Thoracic aorta (tissue), 2 donors: ENCODE results near the gene TMTC2. TPM values are rescaled to one million over a fixed set of nuclear protein-coding genes. Genes with fewer than 3 reads are reported as not detected.

Source experiments
- ATAC-seq: fragments of 150-250 bp; one replicate; pipeline ENCODE4 v1.8.0; 2017; ENCODE audit warnings: low read depth; ENCODE audit not compliant: insufficient number of reproducible peaks, low FRiP score
- DNase-seq: peaks from one replicate; pipeline ENCODE4 v3.0.0-alpha.2; 2020; ENCODE audit warnings: low spot score
- H3K27ac ChIP-seq, 2 donors: fragments of 200-600 bp; sonication (generic); 1 replicate in 1 of 2; 2 replicates in 1 of 2; pipeline ENCODE4 v1.5.1; 2016; ENCODE audit warnings: mild to moderate bottlenecking in 2 of 2, moderate library complexity in 2 of 2
- H3K27me3 ChIP-seq: fragments of 200-600 bp; sonication (generic); replicated peaks from 2 replicates; pipeline ENCODE4 v1.6.0; 2016; ENCODE audit warnings: mild to moderate bottlenecking; ENCODE audit not compliant: insufficient read depth
- H3K36me3 ChIP-seq: fragments of 200-600 bp; sonication (generic); one replicate; pipeline ENCODE4 v1.5.1; 2016
- H3K4me1 ChIP-seq, 2 donors: fragments of 200-600 bp; sonication (generic); 1 replicate in 1 of 2; 2 replicates in 1 of 2; pipeline versions ENCODE4 v1.5.1 to v1.6.0; 2016; ENCODE audit warnings: low read depth in 2 of 2, mild to moderate bottlenecking in 1 of 2; ENCODE audit not compliant: control insufficient read depth in 1 of 2
- H3K4me3 ChIP-seq: fragments of 200-600 bp; sonication (generic); 2 replicates; pipeline ENCODE4 v1.5.1; 2016; ENCODE audit warnings: mild to moderate bottlenecking
- H3K9me3 ChIP-seq: fragments of 200-600 bp; sonication (generic); 2 replicates; pipeline ENCODE4 v1.5.1; 2016
- CTCF ChIP-seq: fragments of 200-600 bp; sonication (generic); IDR thresholded peaks from one replicate; pipeline ENCODE4 v1.5.1; 2019; ENCODE audit warnings: antibody characterized with exemption
- total RNA-seq, 2 donors: library from RNA; depleted of rRNA; stranded (reverse); fragments of >200 nt; gene quantifications; one replicate each; pipeline versions ENCODE4 v1.1.0 to v1.2.3, GENCODE V29; 2016

The TMTC2 gene
- total RNA-seq, 2 donors from 2014 or later, result 2.8 to 8.6 TPM

GRCh38 chr12:82968631-82969367 lies 282.1 kb downstream of the TMTC2 start:
- no peak for DNase-seq
- Histone ChIP-seq H3K4me3 (no peak overlapping the region), H3K36me3 (no peaks in the 10 kb centered on the region), H3K9me3 (no peaks in the 10 kb centered on the region), H3K4me1 (no peaks in the 10 kb centered on the region), H3K27me3 (no peaks in the 10 kb centered on the region), H3K27ac (no peak overlapping the region)
- TF ChIP-seq CTCF, result no peak
- no peak for ATAC-seq

GRCh38 chr12:82970614-82971013 lies 283.9 kb downstream of the TMTC2 start:
- no peaks in the 10 kb centered on the region for H3K9me3 ChIP-seq
- no peak overlapping the region for H3K27ac ChIP-seq
- no peaks in the 10 kb centered on the region for H3K27me3 ChIP-seq
- DNase-seq, result no peak
- no peaks in the 10 kb centered on the region for H3K36me3 ChIP-seq
- no peak overlapping the region for H3K4me3 ChIP-seq
- no peak for ATAC-seq
- no peaks in the 10 kb centered on the region for H3K4me1 ChIP-seq
- no peak for TF ChIP-seq CTCF

GRCh38 chr12:82971584-82971983 lies 284.9 kb downstream of the TMTC2 start:
- no peaks in the 10 kb centered on the region for H3K4me1 ChIP-seq

GRCh38 chr12:82972624-82973023 lies 285.9 kb downstream of the TMTC2 start:
- Histone ChIP-seq H3K36me3 (no peaks in the 10 kb centered on the region), H3K27ac (no peak overlapping the region), H3K27me3 (no peaks in the 10 kb centered on the region), H3K4me3 (no peak overlapping the region), H3K9me3 (no peaks in the 10 kb centered on the region), H3K4me1 (no peaks in the 10 kb centered on the region)
- no peak for DNase-seq
- no peak for TF ChIP-seq CTCF
- no peak for ATAC-seq

More at GRCh38 chr12:82971584-82971983, 284.9 kb downstream of the TMTC2 start:
- no peak for DNase-seq
- H3K36me3 ChIP-seq, result no peaks in the 10 kb centered on the region
- no peak overlapping the region for H3K4me3 ChIP-seq
- H3K27ac ChIP-seq, result no peak overlapping the region
- ATAC-seq, result no peak
- no peak for TF ChIP-seq CTCF
- H3K27me3 ChIP-seq, result no peaks in the 10 kb centered on the region
- H3K9me3 ChIP-seq, result no peaks in the 10 kb centered on the region

- Histone ChIP-seq H3K36me3 (no peaks in the 10 kb centered on the region), H3K27ac (no peak overlapping the region), H3K9me3 (no peaks in the 10 kb centered on the region), H3K27me3 (no peaks in the 10 kb centered on the region), H3K4me3 (no peak overlapping the region), H3K4me1 (no peaks in the 10 kb centered on the region)
- no peak for DNase-seq
- no peak for ATAC-seq
- no peak for TF ChIP-seq CTCF
Observed at GRCh38 chr12:82973592-82973991, 286.9 kb downstream of the TMTC2 start.
